HepG2 (cell line): ENCODE measurements around the gene TECTB. TPM values are rescaled to one million over a fixed set of nuclear protein-coding genes. Genes with fewer than 3 reads are reported as not detected.

ENCODE experiments used
- AGO1 ChIP-seq: fragments of 200-400 bp; formaldehyde crosslinking; IDR thresholded peaks from 2 replicates; pipeline ENCODE4 v1.6.1; 2017; ENCODE audit warnings: mild to moderate bottlenecking, low read depth, low read length, moderate library complexity; ENCODE audit not compliant: poor library complexity, severe bottlenecking
- IRF2 ChIP-seq: IDR thresholded peaks from 2 replicates; pipeline ENCODE4 v1.6.1; 2018; ENCODE audit warnings: missing genetic modification reagents, missing compliant biosample characterization
- MBNL3 ChIP-seq: fragments of 250-450 bp; sonication (Bioruptor Pico); conservative IDR thresholded peaks from 2 replicates; pipeline ENCODE4 v1.8.0; 2022; ENCODE audit warnings: mild to moderate bottlenecking, inconsistent platforms
- PAF1 ChIP-seq: IDR thresholded peaks from 2 replicates; pipeline ENCODE4 v1.6.1; 2016; ENCODE audit warnings: missing genetic modification reagents, missing compliant biosample characterization
- REST ChIP-seq, 2 experiments: IDR thresholded peaks; 2 replicates each; pipeline ENCODE4 v1.6.1; 2011 to 2012; ENCODE audit warnings: low read length in 2 of 2, borderline replicate concordance in 1 of 2, low read depth in 1 of 2, mild to moderate bottlenecking in 1 of 2, moderate library complexity in 1 of 2
- RFXAP ChIP-seq: sonication (generic); formaldehyde crosslinking; IDR thresholded peaks from 2 replicates; pipeline ENCODE4 v1.4.0; 2020; ENCODE audit warnings: missing genetic modification reagents, borderline replicate concordance
- RXRA ChIP-seq: sonication (generic); formaldehyde crosslinking; IDR thresholded peaks from 2 replicates; pipeline ENCODE4 v1.5.1; 2020; ENCODE audit warnings: missing genetic modification reagents
- SP2 ChIP-seq: sonication (generic); formaldehyde crosslinking; IDR thresholded peaks from 2 replicates; pipeline ENCODE4 v1.5.1; 2020; ENCODE audit warnings: mild to moderate bottlenecking, missing genetic modification reagents
- SYNCRIP ChIP-seq: fragments of 200-400 bp; formaldehyde crosslinking; IDR thresholded peaks from 2 replicates; pipeline ENCODE4 v1.6.1; 2018; ENCODE audit warnings: mild to moderate bottlenecking, low read depth, low read length; ENCODE audit not compliant: insufficient read depth
- TBL1XR1 ChIP-seq: fragments of 150-350 bp; IDR thresholded peaks from 2 replicates; pipeline ENCODE4 v1.6.1; 2014; ENCODE audit warnings: borderline replicate concordance, low read length; ENCODE audit not compliant: partially characterized antibody
- U2AF1 ChIP-seq: fragments of 200-400 bp; formaldehyde crosslinking; optimal IDR thresholded peaks from 2 replicates; pipeline ENCODE3; 2017; ENCODE audit warnings: mild to moderate bottlenecking, low read depth, low read length
- ZBTB34 ChIP-seq: sonication (generic); formaldehyde crosslinking; IDR thresholded peaks from 2 replicates; pipeline ENCODE4 v1.8.0; 2022; ENCODE audit warnings: mild to moderate bottlenecking, missing genetic modification reagents
- ZFP37 ChIP-seq: sonication (generic); formaldehyde crosslinking; IDR thresholded peaks from 2 replicates; pipeline ENCODE4 v1.4.0; 2020; ENCODE audit warnings: missing genetic modification reagents, borderline replicate concordance
- ZMYM3 ChIP-seq: sonication (generic); formaldehyde crosslinking; IDR thresholded peaks from 2 replicates; pipeline ENCODE4 v1.5.1; 2020; ENCODE audit warnings: mild to moderate bottlenecking, missing genetic modification reagents
- ZNF431 ChIP-seq: sonication (generic); formaldehyde crosslinking; IDR thresholded peaks from 2 replicates; pipeline ENCODE4 v1.9.0; 2022; ENCODE audit warnings: missing genetic modification reagents, low read depth, mild to moderate bottlenecking, borderline replicate concordance
- ZNF468 ChIP-seq: sonication (generic); formaldehyde crosslinking; IDR thresholded peaks from 2 replicates; pipeline ENCODE4 v1.8.0; 2022; ENCODE audit warnings: mild to moderate bottlenecking, moderate library complexity, missing genetic modification reagents
- ZNF501 ChIP-seq: sonication (generic); formaldehyde crosslinking; IDR thresholded peaks from 2 replicates; pipeline ENCODE4 v1.5.1; 2020; ENCODE audit warnings: mild to moderate bottlenecking, moderate library complexity, missing genetic modification reagents
- ZNF574 ChIP-seq: sonication (generic); formaldehyde crosslinking; IDR thresholded peaks from 2 replicates; pipeline ENCODE4 v1.4.0; 2020; ENCODE audit warnings: missing genetic modification reagents
- polyA plus RNA-seq, 8 experiments: library from polyadenylated mRNA; depleted of rRNA in 3 of 8; stranded (reverse) in 7 of 8; unstranded in 1 of 8; fragments of >200 nt; fragmentation: Illumina TruSeq in 4 of 8; extraction: Trizol in 4 of 8; gene quantifications; 2 replicates each; pipeline versions ENCODE4 v1.2.1 to v1.2.3, GENCODE V29; 2011 to 2016; ENCODE audit warnings: low read depth in 4 of 8, missing spikeins in 1 of 8, mixed read lengths in 1 of 8; ENCODE audit not compliant: insufficient read depth in 1 of 8
- total RNA-seq, 5 experiments: library from RNA; depleted of rRNA; stranded (reverse); fragments of >200 nt; fragmentation: Illumina TruSeq; extraction: Trizol; gene quantifications; 2 replicates each; pipeline ENCODE4 v1.2.3, GENCODE V29; 2016; ENCODE audit warnings: low read depth in 1 of 5
- TF ChIP-seq, protein P1 (sequence below): sonication (generic); formaldehyde crosslinking; IDR thresholded peaks from 2 replicates; pipeline ENCODE4 v1.5.0; 2020; ENCODE audit warnings: missing genetic modification reagents
- TF ChIP-seq, protein P2 (sequence below): sonication (generic); formaldehyde crosslinking; conservative IDR thresholded peaks from 2 replicates; pipeline ENCODE4 v1.8.1; 2023; ENCODE audit warnings: missing genetic modification reagents

Gene TECTB
- total and polyA plus RNA-seq, 2 of the 13 experiments (the other 11 are each of a cell fraction or from before 2014, with no cell fraction given) = 0.78 to 1.8 TPM

DNA sequence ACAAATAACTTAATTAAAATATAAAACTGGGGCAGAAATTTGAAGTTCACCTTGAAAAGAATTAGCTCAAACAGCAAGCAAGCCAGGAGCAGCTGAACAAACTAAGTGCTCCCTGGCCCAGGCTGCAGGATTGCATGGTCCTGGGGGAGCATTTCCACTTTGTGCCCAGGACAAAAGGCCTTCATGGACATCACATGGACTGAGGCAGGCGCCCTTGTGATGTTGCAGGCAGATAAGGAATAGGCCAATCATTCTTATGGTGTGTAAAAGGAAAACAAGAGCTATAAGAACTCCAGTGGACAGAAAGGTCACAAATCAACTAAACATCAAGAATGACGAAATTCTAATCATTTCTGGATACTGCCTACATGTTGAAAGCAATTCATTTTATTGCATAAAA lies 17.5 kb upstream of the TECTB start (continued):
- TF ChIP-seq IRF2 (CRISPR knock-in tag) (peak; percentile 58; the same call in 1 of the 2 replicates), AGO1 (no peak), RFXAP (CRISPR knock-in tag) (0 out of 2 replicates have a peak, but pooled peaks have one; percentile 42), ZBTB34 (CRISPR knock-in tag) (no peak), RXRA (CRISPR knock-in tag) (peak; percentile 60; the same call in 1 of the 2 replicates), TBL1XR1 (peak; percentile 14), PAF1 (CRISPR knock-in tag) (no peak), ZFP37 (no peak), SYNCRIP (no peak), SP2 (no peak), MBNL3 (CRISPR knock-in tag) (no peak), ZNF574 (CRISPR knock-in tag) (peak; percentile 68), ZNF431 (CRISPR knock-in tag) (no peak), REST (IDR thresholded peaks at IDR 0.05; ENCODE audit: borderline replicate concordance in 1 of 2, low read depth in 1 of 2, low read length in 2 of 2) (no peak), ZNF468 (CRISPR knock-in tag) (no peak), ZNF501 (CRISPR knock-in tag) (no peak), ZMYM3 (CRISPR knock-in tag) (0 out of 2 replicates have a peak, but pooled peaks have one; percentile 26), U2AF1 (no peak)
- TF ChIP-seq, protein P1, sequence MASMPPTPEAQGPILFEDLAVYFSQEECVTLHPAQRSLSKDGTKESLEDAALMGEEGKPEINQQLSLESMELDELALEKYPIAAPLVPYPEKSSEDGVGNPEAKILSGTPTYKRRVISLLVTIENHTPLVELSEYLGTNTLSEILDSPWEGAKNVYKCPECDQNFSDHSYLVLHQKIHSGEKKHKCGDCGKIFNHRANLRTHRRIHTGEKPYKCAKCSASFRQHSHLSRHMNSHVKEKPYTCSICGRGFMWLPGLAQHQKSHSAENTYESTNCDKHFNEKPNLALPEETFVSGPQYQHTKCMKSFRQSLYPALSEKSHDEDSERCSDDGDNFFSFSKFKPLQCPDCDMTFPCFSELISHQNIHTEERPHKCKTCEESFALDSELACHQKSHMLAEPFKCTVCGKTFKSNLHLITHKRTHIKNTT (CRISPR knock-in tag) = no peak
- TF ChIP-seq, protein P2, sequence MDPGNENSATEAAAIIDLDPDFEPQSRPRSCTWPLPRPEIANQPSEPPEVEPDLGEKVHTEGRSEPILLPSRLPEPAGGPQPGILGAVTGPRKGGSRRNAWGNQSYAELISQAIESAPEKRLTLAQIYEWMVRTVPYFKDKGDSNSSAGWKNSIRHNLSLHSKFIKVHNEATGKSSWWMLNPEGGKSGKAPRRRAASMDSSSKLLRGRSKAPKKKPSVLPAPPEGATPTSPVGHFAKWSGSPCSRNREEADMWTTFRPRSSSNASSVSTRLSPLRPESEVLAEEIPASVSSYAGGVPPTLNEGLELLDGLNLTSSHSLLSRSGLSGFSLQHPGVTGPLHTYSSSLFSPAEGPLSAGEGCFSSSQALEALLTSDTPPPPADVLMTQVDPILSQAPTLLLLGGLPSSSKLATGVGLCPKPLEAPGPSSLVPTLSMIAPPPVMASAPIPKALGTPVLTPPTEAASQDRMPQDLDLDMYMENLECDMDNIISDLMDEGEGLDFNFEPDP = no peak
